Urothelium cell line (cell line): ENCODE data around the gene EFEMP2.
A peak's percentile ranks its signal among the peaks of the same experiment; 100 is the strongest.

Experiments
- DNase-seq: peaks from one replicate; pipeline ENCODE4 v3.0.0; 2011; ENCODE audit warnings: low spot score, mixed read lengths
- FAIRE-seq: peaks from 2 replicates; lab custom pipeline; 2011; peaks lifted over from hg19 to GRCh38; lab: Jason Lieb, UNC

Gene EFEMP2

GRCh38 chr11:65885808-65886536 is 13.4 kb upstream of the EFEMP2 start:
- DNase-seq (no peak), FAIRE-seq (no peak)

GRCh38 chr11:65885231-65885630 is 12.6 kb upstream of the EFEMP2 start:
- FAIRE-seq (no peak), DNase-seq (no peak)

- peak; percentile 66 for FAIRE-seq
- DNase-seq, result peak; percentile 87
Measured at GRCh38 chr11:65884716-65885092, 12.1 kb upstream of the EFEMP2 start.

GRCh38 chr11:65883786-65884715 is 11.5 kb upstream of the EFEMP2 start:
- no peak for FAIRE-seq
- no peak for DNase-seq

- DNase-seq, result no peak
- FAIRE-seq, result no peak
Measured at GRCh38 chr11:65883058-65883761, 10.6 kb upstream of the EFEMP2 start.

GRCh38 chr11:65882120-65883057 is 9.8 kb upstream of the EFEMP2 start:
- FAIRE-seq (peak; percentile 27), DNase-seq (no peak)

- FAIRE-seq (no peak), DNase-seq (no peak)
Measured at GRCh38 chr11:65880844-65881421, 8.3 kb upstream of the EFEMP2 start.

GRCh38 chr11:65880027-65880426 is 7.4 kb upstream of the EFEMP2 start:
- FAIRE-seq, result no peak
- no peak for DNase-seq

- DNase-seq, result no peak
Measured at GRCh38 chr11:65879617-65880016, 7.0 kb upstream of the EFEMP2 start, which contains the start of gene CTSW. CTSW (plus strand) TSS chr11:65879837; CDS start chr11:65879855, 18 bp downstream.

GRCh38 chr11:65873318-65874156 is 937 bp upstream of the EFEMP2 start:
- DNase-seq (peak; percentile 95), FAIRE-seq (peak; percentile 98)

More at GRCh38 chr11:65879617-65880016, 7.0 kb upstream of the EFEMP2 start, which contains the start of gene CTSW:
- no peak for FAIRE-seq

GRCh38 chr11:65871811-65872548 is 620 bp downstream of the EFEMP2 start:
- FAIRE-seq (no peak), DNase-seq (peak; percentile 35)

- DNase-seq, result no peak
Measured at GRCh38 chr11:65870706-65871681, 1.6 kb downstream of the EFEMP2 start.

GRCh38 chr11:65870307-65870658 is 2.3 kb downstream of the EFEMP2 start:
- DNase-seq (no peak), FAIRE-seq (no peak)

More at GRCh38 chr11:65870706-65871681, 1.6 kb downstream of the EFEMP2 start:
- FAIRE-seq, result no peak

GRCh38 chr11:65869643-65870306 is 2.8 kb downstream of the EFEMP2 start:
- FAIRE-seq (no peak), DNase-seq (no peak)

- DNase-seq (no peak), FAIRE-seq (no peak)
Measured at GRCh38 chr11:65868907-65869306, 3.7 kb downstream of the EFEMP2 start.

GRCh38 chr11:65868076-65868667 is 4.4 kb downstream of the EFEMP2 start:
- DNase-seq (no peak), FAIRE-seq (peak; percentile 32)
